Stimulated activated naive CD4-positive, alpha-beta T cell treated with Interleukin-2 at 50 U/mL for 16 hours (primary cell): ENCODE results near the gene SLC13A3.

Source experiments
- DNase-seq: peaks from one replicate; lab custom pipeline; 2025; lab: John Stamatoyannopoulos, UW

SLC13A3 gene

DNA sequence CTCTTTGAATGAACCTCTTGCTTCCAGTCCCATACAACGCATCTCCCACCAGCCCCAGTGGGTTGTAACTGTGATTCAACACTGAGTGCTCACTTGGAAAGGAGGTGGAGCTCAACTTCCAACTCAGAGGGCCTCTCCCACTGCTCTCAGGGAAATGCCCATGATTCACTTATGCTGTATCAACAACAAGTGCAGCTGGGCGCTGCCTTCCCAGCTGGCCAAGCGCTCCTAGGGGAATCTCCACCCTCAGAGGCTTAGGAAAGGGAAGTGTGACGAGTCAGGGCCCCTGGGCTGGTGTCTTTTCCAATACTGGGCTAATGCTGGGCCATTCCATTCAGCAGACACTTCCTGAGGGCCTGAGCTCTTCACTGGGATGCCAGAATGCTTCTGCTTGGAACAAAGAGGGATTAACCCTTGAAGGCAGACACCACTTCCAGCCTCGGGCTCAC lies 92.7 kb downstream of the SLC13A3 start:
- peak; percentile 59 for DNase-seq

DNA sequence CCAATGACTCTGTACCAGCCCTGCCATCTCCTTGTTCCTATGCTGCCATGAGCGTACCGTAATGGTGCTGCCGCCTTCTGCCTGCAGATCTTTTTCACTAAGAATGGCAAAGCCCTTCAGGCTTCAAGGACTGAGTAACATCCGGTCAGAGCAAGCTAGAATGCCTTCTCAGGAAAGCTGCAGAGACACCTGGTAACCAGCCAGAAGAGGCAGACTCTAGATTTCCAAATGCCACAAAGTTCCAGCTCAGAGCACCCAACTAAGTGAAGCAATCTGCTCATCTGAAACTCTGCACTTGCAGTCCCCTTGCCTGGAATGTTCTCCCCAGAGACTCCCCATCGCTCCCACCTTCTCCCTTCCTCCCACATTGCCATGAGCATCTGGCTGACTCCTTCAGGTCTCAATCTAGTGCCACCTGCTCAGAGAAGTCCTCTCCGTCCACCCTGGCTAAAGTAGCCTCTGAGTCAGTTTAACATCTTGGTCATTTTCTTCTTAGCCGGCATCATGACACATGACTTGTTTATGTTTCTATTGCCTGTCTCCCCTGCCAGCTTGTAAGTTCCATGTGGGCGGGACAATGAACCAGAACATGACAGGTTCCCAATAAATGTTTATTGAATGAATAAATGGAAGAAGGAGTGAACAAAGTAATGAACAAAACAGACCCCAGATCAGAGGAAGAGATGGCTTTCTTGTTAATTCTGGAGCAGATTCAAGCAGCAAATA lies 93.9 kb downstream of the SLC13A3 start:
- no peak for DNase-seq

DNA sequence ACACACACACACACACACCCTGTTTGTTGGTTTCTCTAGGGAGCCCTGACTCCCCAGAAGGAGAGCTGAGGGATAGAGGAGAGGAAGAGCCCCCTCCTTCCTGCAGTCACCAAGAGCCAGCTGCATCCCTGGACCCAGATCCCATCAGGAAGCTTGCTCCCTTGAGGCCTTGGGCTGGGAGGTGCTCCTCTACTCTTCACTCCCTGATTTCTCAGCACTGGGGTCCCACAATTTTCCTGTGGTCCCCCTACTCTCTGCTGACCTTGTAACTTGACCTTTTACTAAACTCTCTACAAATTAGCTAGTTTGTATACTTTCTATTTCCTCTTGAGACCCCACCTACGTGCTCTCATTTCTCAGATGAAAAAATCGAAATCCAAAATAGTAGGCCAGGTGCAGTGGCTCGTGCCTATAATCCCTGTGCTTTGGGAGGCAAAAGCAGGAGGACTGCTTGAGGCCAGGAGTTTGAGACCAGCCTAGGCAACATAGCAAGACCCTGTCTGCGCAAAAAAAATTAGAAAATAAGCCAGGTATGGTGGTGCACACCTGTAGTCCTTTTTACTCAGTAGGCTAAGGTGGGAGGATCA lies 95.8 kb downstream of the SLC13A3 start:
- DNase-seq, result no peak

DNA sequence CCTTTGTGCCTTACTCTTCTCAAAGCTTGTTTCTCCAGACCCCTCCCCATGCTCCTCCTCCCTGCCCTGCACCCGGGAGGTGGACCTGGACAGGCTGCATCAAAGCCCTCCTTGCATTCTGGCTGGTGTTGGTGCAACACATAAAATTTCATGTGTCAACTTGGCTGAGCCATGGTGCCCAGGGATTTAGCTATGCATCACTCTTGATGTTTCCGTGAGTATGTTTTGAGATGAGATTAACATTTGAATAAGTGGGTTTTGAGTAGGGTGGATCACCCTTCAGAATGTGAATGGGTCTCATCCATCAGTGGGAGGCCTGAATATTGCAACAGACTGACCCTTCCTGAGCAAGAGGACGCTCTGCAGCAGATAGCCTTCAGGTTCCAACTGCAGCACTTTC lies 96.4 kb downstream of the SLC13A3 start:
- no peak for DNase-seq

DNA sequence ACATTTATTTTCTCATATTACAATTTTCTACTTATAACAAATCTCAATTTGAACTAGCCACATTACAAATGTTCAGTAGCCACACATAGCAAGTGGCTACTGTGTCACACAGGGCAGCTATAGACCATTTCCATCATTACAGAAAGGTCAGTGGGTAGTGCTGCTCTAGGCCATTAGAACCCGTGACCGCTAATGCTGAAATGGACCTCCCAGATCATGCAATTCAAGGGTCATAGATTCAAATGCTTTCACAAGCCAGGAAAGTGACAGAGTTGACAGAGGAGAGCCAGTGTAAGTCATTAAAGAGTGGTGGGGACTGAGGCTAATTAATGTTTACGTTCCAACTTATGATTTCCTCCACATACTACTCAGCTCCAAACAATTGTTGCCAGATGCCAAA lies 97.3 kb downstream of the SLC13A3 start:
- no peak for DNase-seq

DNA sequence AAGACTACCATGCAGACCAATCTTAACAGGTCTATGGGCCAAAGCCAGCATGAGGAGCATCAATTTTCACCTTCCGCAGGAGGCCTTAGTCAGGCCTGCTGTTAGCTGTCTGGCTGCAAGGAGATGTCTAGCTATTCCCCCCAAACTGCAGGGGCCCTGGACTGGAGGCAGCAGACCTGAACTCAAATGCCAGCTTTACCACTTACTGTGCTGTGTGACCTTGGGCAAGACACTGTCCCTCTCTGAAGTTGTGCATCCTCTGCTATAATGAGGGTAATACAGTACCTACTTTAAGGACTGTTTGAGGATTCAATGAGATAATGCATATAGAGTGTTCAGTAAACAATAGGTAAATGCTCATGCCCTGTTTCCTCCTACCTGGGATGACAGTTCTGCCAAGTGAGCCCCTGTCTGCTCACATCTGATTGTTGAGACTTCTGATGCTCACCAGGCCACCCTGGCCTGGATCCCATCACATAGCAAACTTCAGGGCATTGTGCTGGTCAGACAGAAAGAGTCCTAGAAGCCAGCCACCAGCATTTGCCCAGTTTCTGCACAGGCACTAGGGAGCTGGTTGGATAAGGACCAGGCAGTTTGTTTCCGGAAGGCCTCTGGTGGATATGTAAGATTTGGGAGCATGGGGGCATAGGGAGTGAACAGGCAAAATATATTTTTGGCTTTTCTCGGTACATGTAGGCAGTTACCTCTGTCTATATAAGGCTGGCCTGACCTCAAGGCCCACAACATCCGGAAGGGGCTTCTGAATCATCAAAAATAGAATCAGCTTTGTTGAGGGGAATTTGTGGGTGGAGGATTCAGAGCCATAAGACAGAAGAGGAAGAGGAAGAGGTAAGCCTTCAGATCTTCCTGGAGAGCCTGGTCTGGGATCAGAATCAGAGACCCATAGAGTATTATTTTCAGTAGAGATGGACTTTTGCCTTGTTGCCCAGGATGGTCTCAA lies 98.5 kb downstream of the SLC13A3 start:
- DNase-seq, result peak; percentile 23

DNA sequence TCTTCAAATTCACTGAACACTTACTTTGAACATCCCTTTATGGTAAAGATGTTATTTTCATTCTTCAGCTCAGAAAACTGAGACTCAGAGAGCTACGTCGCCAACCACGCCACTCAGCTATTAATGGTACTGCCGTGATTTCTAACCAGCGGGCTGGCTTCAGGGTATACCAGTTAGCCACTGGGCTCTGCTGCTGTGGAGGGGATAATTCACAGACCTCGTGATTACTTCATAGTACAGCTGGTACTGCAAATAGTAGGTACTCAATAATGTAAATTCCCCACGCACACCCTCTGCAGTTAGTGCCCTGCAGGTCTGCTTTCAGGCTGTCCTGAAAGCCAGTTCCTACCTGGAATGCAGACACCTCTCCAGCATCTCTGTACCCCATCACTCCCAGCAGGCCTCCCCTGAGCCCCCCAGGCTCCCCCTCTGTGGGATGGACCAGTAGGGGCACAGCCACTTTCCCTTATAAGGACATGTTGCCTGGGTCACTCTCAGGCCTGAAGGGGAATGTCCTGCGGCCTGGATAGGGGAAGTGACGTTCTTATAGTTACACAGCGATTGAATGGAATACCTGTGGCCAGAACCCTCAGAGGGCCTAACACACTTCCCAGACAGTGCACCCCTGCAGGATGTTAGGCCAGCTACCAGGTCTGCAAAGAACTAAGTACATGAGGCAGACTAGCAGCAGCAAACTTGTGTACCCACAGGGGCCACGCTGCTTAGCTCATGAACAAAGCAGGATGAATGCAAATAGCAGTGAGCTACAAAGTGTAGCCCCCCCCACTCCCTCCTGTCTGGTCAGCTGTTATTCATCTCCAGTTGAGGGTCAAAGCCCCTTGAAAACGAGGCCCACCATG lies 99.5 kb downstream of the SLC13A3 start:
- no peak for DNase-seq

DNA sequence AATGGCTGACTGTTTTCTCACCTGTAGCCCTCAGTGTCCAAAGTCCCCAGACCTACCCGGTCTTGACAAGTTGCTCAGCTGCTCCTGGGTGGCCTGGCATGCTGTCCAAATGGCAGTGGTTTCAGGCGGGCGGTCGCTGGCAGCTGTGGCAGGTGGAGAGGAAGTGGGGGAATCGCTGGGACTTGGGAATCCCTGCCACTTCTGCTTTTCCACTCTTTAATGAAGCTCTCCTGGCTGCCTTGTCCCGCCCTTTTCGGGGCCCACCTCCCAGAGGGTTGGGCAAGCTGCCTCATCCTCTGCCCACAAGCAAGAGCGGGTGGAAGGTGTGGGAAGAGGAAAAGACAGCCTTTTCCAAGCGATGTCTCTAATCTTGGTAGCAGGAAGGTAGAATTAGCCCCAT lies 100.8 kb downstream of the SLC13A3 start, which contains the start of gene OCSTAMP:
Gene OCSTAMP, minus strand, starts transcription at position 194 of the 400 bp plus-strand sequence. Its CDS starts 94 bp downstream, at position 100.
- DNase-seq, result no peak

DNA sequence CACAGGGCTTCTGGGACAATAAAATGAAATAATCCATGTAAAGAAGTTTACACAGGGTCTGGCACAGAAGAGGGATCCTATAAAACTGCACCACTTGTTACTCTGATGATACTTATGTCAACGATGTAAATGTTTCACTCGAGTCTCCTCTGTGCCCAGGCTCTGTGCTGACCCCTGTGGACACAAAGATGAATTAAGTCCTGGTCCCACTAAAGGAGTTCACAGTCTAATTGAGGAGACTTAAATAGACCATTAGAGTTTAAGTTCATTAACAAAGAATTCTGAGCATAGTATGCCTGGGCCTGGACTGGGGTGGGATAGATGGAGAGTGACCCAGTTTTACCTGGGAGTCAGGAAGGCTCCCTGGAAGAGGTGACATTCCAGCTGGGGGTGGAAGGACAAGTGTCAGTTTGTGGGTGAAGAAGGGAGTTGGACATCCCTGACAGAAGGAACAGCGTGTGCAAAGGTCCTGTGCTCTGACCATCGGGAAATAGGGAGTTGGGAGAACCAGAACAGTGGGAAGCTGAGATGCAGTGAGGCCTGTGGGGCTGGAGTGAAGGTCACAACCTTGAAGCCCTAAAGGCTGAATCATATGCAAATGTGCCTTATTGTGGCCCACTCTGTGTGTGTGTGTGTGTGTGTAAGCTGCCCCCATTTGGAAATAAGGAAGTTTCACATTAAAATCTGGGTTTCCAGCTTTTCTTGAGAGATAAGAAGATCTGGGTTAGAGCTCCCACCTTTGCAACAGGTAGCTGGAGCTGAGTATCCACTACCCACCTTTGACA lies 101.9 kb downstream of the SLC13A3 start:
- no peak for DNase-seq

DNA sequence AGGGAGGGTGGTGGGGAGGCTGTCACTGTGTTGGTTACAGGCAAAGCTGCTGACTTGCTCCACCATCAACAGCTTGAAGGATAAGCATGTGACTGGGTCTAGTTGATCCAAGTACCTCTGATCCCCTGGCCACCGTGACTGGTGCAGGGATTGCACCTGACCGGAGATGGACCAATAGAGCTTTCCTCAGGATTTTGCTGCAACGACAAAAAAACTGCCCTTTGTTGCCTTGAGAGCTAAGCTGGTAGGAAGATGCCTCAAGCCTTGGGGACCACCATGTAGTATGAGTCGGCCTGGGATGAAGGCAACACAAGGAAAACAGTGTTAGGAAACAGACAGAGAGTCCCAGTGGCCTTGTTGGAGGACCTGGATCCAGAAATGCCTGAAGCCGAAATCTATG lies 102.6 kb downstream of the SLC13A3 start:
- no peak for DNase-seq

DNA sequence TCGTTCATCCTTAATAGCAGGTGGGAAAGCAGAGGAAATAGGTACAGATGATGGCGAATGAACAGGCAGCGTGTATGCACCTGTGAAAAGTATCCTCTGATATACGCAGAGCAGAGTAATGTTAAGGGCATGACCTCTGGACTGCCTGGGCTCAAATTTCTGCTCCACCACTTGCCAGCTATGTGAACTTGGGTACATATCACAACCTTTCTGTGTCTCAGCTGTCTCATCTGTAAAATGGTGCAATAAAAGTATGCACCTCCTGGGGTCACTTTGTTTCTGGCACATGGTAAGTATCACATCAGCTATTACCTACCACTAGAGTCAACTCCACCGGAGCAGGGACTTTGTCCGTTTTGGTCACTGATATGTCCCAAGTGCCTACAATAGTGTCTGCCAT lies 103.3 kb downstream of the SLC13A3 start:
- no peak for DNase-seq

DNA sequence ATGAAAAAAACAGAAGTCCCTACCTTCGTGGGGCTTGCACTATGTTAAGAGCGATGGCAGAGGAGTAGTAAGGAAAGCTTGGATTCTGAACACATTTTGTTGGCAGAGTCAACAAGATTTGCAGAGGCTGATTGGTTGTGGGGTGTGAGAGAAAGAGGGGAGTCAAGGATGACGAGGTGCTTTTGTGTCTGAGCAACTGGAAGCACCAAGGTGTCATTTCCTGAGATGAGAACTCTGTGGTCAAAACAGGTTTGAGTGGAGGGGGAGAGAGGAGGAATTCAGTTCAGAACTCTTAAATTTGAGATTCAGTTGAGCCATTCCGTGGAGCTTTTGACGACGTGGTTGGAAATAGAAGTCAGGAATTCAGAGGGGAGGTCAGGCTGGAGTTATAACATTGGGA lies 104.3 kb downstream of the SLC13A3 start:
- DNase-seq, result no peak

DNA sequence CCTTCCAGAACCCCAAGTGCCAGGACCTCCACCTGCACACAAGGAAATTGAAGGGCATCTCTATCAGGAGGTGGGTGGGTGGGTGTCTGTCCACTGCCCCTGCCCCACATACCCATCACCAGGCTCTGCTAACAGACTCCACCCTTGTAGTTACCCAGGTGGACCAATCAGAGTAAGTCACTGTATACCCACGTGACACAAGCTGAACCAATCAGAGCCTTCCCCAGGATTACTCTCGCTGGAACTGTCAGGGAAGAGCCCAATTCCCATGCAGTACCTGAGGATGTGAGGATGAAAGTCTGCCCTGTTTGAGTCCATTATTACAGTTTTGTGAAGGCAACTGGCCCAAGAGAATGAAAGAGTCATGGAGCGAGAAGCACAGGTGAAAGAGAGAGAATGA lies 105.0 kb downstream of the SLC13A3 start:
- no peak for DNase-seq

DNA sequence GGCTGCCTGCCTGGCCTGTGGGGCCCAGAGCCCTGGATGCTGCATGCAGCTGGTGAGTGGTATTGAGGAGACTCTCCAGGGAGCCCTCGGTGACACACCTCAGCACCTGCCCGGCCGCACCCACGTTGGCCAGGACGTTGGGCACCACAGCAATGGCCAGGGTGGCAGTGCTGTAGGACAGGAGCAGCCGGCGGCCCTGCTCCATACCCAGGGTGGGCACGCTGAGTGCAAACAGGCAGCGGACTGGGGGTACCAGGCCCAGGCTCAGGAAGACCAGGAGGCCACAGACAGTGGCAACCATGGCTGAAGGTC lies 105.5 kb downstream of the SLC13A3 start:
- no peak for DNase-seq

DNA sequence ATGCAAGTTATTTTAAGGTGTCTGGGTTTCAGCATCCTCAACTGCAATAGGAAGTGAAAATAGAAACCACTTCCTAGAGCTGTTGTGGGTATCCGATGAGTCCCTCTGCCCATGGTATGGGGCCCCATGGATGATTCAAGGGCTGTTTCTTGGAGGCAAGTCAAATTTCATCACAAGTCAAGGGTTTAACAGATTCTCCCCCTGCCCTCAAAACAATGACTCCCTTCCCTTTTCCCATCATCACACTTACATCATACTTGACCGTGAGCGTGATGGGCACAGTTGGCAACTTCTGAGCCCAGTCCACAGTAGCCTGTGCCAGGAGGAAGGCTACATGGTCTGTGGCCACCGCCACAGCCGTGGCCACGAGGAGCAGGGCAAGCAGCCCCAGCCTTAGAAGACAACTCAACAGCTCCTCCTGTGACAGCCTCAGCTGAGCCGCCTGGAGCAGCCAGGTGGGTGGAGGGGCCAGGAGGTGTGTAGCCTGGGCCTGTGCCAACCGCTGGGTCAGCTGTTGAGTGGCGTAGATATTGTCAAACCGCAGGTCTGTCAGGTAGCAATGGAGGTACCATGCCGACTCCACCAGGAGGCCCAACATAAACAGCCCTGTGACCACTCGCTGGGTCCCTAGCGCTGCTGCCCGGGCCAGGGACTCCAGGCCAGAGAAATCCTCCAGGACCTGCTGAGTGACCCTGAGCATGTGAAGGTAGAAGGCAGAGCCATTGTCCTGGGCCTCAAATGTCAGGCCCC lies 106.0 kb downstream of the SLC13A3 start:
- DNase-seq, result peak; percentile 29

DNA sequence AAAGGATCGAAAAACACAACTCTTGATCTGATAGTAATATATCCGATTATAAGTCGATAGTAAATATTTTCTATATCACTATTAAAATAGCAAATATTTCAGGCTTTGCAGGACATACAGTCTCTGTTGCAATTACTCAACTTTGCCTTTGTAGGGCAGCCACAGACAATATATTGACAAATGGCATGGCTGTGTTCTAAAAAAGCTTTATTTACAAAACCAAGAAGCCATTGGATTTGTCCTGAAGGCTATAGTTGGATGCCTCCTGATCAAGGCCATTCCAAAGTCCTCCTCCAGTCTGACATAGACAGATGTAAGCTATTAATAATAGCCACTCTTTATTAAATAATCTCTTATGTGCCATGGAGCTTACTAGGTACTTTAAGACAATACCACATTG lies 106.7 kb downstream of the SLC13A3 start:
- DNase-seq, result no peak

DNA sequence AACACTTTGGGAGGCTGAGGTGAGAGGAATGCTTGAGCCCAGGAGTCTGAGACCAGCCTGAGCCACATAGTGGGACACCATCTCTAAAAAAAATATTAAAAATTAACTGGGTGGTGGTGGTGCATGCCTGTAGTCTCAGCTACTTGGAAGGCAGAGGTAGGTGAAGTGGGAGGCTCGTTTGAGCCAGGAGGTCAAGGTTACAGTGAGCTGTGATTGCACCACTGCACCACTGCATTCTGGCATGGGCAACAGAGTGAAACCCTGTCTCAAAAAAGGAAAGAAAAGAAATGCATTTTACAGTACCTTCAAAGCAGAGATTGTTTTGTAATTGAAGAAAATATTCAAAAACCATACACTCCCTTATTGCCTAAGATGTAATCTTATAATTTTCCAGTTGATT lies 107.3 kb downstream of the SLC13A3 start:
- no peak for DNase-seq

DNA sequence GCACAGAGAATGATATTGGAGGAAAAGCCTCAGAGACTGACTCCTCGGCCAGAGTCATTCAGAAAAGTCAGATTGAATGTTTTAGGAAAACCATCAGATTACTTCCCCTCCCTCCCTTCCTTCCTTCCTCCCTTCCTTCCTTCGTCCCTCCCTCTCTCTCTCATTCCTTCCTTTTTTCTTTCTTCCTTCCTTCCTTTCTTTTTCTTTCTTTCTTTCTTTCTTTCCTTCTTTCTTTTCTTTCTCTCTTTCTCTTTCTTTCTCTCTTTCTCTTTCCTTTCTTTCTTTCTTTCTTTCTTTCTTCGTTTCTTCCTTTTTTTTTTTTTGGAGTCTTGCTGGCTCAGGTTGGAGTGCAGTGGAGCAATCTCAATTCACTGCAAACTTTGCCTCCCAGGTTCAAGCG lies 108.2 kb downstream of the SLC13A3 start:
- no peak for DNase-seq

DNA sequence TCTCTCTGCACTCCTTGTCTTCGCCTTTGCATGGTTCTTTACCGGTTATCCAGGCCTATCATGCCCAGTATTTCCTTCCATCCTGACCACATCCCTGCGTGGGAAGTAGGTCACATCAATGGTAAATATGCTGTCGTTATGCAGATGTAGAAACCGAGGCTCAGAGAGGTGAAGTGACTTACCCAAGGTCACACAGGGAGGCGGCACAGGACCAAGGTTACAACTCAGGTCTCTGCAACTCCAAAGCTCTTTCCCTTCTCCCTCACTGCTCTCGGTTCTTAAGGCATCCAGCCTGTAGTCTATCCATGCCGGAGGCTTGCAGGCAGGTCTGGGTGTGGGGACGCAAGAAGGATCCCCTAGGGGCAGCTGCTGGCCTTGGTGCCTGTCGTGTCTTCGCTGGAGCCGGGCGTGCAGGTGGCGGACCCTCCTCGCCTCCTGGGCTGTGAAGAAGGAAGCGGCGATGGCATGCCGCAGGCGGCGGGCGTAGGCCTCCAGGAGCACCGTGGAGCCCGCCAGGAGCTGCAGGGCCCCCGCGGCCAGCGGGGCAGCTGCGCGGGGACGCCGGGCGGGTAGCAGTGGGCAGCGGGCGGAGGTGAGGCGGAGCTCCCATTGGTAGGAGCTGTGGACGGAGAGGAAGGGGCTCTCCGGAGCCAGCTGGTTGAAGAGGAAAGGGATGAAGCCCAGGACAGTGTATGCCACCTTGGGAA lies 109.9 kb downstream of the SLC13A3 start:
- no peak for DNase-seq

DNA sequence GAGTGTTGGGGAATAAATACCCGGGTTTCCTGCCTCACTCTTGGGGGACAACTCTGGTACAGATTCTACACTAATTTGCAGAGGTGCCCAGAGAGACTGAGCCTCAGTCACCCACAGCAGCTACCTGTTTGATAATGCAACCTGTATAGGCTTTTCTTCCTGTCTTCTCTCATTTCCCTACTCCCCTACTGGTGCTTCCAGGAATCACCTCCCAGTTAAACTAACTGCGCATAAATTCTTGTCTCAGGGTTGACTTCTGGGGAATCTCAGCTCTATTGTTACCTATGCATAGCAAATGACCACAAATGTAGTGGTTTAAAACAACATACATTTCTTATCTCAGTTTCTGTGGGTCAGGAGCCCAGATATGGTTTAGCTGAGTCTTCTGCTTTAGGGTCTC lies 112.1 kb downstream of the SLC13A3 start:
- no peak for DNase-seq
